HG03280 (cell line): ENCODE measurements around the gene PHLPP1.
"Not testable (repeated sequence)": the region's sequence is repeated elsewhere in the genome, so short reads cannot be mapped to it uniquely, and the experiment has no call there.

Source experiments
- ATAC-seq: cut with Tn5 transposase; IDR thresholded peaks from one replicate; pipeline ENCODE4 v1.9.1; 2021; ENCODE audit warnings: mild to moderate bottlenecking, moderate library complexity; ENCODE audit not compliant: unreplicated experiment

PHLPP1 gene

DNA sequence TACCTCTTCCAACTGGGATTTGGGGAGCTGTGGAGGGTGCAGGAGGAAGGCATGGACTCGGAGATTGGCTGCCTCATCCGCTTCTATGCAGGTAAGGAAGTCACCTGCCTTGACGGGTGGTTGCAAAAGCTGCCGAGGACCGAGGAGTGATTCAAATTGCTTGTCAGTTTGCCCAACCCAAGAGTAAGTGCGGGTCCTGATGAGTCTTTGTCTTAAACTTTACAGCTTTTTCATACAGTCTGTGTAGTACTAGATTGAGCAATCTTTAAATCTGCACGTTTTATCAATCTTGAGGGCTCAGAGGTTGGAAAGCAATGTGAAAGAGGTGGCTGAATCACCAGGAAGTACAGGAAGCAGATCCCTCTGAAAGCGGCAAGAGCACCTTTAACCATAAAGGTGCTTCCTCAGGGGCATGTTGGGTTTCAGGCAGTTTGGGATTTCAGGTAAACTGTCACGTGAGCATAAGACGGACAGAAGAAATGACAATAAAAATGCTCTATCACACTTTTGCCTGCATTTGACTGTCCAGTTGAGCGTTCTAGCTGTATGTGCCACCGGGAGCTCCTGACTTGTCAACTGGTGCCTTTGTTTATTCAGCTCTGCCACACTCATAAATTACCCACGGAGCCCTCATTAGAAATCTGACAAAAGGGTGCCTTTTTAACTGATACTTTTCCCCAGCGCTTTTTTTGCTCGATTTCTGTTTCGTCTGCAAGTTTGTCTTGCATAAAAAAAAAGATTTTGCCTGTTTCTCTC, 2.0 kb downstream of the PHLPP1 start:
- no peak for ATAC-seq

DNA sequence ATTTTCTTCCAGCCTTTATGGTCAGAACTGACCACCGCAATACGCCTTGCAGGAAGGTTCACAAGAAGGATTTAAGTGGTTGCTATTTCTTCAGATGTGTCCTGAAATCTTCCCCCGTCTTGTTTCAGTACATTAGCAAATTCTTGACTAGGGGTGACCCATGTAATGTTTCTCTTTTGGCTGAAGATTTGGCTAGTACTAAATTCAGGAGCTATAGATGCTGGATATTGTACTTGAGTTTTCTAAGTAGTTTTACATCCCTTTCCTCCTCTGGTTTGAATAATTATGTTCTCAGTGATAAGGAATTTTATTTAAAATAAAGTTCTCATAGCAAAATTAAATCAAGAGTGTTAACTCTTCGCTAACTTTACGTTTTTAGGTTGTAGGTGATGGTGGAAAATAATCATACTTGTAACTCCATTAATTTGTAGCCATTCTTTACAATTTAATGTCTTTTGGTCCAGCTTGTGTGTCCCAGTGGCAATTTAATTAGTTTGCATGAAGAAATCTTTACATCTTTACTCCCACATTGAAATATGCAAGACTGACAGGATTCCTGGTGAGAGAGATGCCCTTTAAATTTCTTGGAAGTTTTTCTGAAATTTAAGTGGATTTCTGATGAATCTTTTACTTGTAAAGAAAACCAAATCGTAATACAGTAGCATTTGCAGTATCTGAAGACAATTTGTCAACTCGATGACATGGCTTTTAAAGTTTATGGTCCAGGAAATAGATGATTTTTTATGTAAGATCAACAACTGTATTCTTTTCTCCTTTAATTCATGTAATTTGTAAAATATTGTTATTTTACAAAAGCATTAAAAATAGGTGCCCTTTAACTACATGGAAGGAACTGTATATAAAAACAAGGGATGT, 2.8 kb downstream of the PHLPP1 start:
- ATAC-seq = no peak

DNA sequence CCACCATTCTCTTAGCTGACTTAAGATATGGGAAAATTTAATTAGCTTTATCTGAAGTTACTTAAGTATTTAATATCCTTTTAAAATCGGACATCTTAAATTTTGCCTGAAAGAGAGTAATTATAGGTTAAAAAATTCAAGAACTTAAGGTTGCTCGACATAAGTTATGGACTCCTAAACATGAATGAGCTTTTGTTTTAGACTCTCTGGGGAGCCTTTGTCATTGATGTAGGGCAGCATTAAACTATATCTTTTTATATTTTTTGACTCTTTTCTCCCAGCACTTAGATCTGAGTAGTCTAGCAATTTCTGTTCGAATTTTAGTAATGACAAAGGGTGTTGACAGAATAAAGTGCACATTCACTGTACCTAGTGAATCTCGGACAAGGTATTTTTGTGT, 4.7 kb downstream of the PHLPP1 start:
- no peak for ATAC-seq

DNA sequence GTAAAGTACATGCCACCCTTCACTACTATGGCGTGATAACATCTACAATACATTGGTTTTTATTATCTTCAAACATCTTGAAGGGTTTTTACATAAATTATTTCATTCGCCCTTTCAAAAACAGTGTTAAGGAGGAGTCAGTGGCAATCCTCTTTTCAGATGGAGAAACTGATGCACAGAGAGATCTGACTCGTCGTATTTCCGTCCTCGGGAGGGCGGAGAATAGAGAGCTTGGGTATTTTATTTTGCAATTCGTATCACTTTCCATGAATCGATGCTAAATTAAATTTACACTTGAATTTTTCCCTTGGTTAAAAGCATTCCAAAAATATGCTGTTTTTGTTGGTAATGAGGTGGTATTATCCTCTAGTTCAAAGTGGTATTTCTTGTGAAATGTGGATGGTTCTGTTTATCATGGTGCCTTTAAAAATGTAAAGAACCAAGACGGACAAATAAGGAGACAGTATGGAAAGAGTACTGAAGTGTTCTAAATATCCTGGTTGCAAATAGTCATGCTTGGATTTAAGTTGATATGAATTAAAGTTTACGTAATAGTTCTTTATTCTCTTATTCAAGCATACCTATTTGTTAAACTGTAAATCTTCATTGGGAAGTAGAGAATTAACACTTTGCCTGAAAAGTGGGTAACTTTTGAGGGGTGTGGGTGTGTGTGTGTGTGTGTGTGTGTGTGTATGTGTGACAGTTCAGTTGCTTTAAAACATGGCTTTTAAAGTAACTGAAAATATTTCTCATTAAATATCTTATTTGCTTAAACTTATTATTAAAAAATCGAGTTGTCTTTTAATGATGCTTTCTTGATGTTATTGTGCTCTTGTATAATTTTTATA, 5.6 kb downstream of the PHLPP1 start:
- ATAC-seq = no peak

DNA sequence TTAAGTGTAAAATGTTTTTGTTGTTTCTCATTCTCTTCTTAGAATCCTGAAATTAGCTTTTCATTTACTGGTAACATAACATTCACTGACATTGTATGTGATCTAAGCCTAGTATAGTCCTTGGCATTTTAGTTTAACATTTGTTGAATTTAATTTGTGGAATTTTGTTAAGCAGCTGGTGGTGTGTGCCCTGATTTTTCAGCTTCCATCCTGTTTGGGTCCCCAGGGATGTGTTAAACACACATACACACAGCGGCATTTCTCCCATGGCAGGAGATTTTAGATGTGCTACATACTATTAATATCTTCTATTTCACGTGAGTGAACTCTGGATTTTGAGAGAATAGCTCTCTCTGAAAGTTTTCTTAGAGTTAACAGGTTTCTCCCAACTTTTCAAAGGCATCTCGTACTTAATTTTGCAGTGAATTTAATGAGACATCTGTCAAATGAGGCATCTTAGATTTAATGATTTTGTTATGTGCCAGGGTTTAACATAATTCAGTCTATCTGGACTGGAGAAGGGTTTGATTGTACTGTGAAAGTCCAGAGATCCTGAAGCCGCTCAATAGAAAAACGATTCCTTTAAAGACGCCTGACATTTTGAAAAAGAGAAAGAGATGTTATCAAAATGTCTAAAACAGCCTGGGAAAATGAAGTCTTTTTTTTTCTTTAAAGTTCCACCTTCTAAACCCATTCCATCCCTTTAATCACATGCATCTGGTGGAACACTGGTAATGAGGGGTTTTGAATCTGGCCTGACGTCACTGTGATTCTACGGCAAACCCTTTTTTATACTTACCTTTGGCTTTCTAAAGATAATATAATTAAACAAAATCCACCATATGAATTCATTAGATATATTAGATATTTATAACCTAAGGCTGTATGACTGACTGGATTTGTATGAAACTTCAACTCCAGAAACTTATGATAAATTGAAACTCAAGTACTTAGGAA, 6.8 kb downstream of the PHLPP1 start:
- ATAC-seq = no peak

DNA sequence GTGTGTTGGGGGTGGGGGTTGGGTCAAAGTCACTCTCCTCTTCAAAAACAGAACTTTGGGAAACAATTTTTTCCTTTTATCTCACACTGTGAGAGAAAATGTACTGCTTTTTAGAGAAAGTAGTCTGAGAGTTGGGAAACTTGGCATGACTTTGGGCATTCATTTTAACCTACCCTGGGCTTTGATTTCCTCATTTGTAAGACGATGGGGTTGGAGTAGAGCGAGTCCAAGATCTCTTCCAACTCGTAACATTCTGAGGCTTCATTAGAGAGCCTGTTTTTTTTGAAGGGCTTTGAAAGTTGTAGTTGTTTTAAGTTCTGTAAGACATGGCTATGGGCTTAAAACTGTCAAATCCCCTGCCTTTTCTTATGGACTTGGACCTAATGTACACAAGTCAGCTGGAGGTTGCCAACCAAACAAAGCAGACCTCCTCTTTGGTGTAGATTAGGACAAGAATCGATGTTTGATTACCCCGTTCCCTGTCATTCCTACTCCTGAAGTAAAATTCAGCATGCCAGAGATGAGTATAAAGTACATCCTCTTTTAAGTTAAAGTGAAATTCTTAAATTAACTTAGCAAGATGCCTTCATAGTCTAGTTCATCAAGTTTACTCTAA, 8.4 kb downstream of the PHLPP1 start:
- ATAC-seq = no peak

DNA sequence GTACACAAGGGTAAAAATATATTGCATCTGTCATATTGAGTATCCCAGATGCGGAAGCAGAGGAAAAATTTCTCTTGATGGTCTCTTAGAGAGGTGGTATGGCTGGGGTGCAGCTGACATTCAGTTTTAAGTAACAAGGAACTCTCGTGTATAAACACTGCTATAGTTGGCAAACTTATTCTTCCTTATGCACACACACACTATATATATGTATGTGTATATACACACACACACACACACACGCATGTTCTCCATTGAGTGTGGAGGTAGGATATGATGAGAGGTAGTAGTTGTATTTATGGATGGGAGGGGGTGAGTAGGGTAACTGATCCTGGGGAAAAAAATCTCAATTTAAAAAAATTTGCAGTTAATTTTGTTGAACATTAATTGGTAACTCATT, 10.6 kb downstream of the PHLPP1 start:
- ATAC-seq = no peak

DNA sequence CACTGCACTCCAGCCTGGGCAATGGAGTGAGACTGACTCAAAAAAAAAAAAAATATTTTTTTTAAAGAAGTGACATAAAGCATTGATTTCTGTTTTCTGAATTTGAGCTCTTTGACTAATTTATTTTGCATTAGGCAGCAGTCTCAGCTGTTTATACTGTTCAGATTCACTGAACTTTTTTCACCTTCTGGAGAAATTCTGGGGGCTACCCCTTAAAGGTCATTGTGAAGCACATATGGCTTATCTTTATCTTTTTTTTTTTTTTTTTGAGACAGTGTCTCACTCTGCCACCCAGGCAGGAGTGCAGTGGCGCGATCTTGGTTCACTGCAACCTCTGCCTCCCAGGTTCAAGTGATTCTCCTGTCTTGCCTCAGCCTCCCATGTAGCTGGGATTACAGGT, 12.9 kb downstream of the PHLPP1 start:
- ATAC-seq = no peak

DNA sequence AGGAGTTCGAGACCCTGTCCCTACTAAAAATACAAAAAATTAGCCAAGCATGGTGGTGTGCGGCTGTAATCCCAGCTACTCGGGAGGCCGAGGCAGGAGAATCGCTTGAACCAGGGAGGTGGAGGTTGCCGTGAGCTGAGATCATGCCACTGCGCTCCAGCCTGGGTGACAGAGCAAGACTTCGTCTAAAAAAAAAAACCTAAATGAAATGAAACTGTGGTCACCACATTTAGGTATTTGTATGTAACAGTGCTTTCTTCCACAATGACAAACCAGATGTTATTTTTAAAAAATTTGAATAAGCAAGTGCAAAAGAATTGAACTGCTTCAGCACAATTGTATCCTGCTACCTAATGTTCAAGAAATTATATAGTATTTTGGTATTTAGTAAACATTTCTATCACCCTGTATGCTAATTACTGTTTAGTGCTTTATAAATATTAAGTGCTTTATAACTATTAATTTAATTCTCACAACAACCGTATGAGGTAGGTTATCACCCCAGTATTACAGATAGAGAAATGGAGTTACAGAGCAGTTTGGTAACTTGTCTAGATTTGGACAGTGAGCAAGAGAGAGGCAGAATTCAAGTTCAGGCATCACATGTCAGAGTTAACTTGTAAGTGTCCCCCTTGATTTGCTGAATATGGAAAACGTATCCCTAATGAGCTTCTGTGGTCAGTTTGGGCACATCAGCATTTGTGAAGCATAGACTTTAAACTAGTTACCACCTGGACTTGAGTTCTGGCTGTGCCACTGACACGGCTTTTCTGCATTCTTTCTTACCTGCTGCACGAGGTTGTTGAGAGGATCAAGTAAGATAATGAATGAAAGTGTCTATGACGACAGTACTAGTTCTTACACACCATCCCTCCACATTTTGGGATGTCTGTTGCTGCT, 14.4 kb downstream of the PHLPP1 start:
- ATAC-seq = no peak

DNA sequence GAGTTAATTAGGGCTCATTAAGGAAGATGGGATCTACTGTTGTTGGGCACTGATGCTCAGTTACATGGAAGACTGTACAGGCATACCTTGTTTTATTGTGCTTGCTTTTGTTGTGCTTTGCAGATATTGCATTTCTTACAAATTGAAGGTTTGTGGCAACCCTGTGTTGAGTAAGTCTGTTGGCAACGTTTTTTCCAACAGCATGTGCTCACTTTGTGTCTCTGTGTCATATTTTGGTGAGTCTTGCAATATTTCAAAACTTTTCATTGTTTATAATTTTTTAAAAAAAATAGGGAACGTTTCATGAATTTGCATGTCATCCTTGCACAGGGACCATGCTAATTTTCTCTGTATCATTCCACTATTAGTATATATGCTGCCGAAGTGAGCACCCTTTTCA, 15.6 kb downstream of the PHLPP1 start:
- no peak for ATAC-seq

DNA sequence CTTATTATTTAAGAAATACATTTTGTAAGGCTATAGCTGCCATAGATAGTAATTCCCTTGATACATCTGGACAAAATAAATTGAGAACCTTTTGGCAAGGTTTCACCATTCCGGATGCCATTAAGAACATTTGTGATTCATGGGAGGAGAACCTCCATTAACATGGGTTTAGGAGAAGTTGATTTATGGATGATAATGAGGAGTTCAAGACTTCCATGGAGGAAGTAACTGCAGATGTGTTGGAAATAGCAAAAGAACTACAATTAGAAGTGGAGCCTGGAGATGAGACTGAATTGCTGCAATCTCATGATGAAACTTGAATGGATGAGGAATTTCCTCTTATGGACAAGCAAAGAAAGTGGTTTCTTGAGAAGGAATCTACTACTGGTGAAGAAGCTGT, 17.3 kb downstream of the PHLPP1 start:
- no peak for ATAC-seq

DNA sequence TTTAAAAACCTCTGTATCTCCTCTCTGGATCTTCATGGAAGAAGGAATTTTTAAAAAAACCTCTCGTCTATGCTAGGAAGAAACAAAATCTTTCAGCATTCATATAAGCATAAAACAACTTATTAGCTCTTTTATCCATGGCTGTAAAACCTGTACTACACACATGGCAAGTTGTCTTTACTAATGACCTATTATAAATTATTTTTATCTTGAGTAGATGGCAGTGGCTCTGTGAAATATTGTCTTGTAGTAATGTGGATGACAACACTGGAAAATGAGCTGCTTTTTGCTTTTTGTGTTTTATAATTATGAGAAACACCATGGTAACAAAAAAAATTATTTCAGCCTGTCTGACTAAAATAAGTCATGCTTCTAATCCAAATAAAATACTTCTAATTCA, 18.9 kb downstream of the PHLPP1 start:
- ATAC-seq = no peak

DNA sequence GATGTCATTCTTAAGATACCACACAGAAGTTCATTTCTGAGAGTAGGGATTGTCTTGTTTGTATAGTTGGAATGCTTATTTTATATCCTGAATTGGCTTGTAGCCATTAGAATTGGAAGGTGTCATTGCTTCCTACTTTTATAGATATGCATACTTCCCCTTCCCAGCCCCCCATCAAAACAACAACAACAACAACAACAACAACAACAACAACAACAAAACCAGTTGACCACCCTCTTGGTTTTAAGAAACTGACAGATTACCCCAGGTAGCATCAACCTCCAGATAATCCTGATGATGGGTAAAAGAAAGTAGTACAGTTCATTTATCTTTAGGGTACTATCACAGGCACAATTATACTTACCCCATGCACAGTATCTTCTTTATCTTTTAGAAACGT, 20.0 kb downstream of the PHLPP1 start:
- ATAC-seq = no peak

DNA sequence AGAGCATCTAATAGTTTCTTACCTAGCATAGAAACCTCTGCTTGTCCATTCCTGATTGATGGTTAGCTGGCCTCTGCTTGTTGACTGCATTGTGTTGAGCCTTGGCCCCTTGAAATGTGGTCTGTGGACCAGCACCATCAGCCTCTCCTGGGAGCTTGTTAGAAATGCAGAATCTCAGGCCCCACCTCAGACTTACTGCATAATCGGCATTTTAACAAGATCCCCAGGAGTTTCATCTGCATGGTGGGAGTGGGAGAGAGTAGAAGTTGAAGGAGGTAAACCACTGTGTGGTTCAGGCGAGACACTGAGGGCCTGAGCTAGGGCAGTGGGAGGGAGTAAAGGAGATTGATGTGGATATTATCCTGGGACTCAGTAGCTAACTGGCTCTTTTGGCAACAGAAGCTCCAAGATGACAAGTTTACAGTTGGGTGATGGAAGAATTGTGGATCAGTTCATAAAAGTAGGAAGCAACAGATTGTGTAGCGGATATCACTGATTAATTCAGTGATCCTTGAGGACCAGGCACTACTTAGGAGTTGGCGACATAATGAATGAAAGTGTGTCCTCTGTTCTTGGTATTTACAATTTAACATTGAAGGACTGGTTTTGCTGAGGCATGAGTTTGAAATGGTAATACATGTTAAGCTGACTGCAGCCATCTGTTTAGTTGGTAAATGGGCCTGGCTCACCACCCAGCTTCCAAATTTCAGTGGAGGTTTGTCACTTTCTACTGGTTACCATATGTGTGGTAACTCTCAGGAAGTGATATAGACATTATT, 20.9 kb downstream of the PHLPP1 start:
- ATAC-seq = no peak

DNA sequence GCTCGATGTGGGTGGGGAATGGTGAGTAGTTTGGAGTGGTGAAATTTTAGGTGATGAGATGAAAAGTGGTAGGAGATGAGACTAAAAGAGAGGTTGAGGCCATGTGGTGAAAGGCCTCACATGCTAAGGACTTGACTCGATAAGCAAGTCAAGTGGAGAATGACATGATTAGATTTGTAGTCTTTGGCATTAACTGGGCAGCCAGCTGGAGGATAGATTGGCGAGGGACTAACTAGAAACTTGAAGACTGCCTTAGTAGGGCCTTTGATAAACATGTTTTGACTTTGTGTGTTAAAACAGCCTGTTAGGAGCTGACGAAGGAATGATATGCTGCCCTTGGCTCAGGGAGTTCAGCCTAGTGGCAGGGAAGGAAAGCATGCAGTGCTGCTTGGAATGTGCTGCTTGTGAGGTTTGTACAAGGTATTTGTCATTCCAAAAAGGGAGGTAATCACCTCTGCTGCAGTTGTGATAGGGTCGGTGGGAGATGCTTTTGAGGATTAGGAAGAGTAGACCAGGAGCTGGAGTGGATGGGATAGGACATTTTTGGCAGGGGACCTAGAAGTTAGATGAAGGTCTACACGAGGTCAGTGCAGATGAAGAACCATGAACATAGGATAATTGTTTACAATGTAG, 22.0 kb downstream of the PHLPP1 start:
- ATAC-seq = no peak

DNA sequence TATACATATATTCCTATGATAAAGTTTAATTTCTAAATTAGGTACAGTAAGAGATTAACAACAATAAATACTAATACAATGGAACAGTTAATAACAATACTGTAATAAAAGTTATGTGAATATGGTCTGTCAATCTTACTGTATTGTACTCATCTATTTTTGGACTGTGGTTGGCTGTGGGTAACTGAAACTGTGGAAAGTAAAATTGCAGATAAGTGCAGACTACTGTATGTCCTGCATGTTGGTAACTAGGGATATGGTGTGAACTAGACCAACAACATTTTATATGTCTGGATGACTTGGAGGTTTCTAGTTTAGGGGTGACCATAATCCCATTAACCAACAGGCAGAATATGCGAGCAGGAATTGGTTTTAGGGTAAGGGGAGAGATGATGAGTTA, 23.3 kb downstream of the PHLPP1 start:
- no peak for ATAC-seq

DNA sequence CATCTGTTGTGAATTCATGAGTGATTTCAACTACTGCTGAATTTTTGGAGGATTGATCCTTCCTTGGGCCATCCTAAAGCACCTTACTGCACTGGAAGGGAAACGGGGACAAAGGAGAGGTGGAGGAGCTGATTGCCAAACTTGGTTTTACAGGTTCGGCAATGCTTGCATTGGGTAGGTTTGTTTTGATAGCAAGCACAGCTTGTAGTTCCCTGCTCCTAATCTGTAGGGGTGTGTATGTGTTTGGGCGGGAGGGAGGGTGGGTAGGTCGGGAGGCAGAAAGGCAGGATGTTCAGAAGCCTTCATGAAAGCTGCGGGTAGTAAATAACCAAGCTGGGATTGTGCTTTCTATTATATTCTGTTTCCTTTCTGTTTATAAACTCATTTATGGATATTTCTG, 24.6 kb downstream of the PHLPP1 start:
- no peak for ATAC-seq

DNA sequence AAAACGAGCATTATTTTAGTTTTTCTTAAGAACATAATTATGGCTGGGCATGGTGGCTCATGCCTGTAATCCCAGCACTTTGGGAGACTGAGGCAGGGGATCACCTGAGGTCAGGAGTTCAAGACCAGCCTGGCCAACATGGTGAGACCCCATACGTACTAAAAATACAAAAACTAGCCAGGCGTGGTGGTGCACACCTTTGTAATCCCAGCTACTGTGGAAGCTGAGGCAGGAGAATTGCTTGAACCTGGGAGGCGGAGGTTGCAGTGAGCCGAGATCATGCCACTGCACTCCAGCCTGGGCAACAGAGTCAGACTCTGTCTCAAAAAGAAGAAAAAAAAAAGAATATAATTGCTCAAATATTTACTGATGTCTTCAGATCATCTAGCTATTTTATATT, 25.3 kb downstream of the PHLPP1 start:
- ATAC-seq = not testable (repeated sequence)
